Measurements from ENCODE around the gene COL5A2.

DNA sequence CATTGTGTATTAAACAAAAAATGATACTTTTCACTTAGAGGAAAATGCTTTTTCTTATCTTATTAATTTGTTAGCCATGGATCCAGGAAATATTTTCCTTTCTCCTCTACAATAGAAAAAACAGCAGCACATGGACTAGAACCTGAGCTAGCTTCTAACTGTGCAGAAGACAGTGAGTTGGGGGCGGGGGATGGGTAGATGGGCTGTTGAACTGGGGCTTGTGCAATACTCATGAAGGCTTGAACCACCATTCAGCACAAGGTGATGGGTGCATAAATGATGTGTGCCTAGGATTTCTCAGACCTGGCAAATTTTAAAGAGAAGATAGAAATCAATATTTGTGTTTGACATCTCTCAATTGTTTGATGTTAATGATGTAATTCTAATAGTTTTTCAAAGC is 42.0 kb downstream of the COL5A2 start:
- TF ChIP-seq, protein P1, sequence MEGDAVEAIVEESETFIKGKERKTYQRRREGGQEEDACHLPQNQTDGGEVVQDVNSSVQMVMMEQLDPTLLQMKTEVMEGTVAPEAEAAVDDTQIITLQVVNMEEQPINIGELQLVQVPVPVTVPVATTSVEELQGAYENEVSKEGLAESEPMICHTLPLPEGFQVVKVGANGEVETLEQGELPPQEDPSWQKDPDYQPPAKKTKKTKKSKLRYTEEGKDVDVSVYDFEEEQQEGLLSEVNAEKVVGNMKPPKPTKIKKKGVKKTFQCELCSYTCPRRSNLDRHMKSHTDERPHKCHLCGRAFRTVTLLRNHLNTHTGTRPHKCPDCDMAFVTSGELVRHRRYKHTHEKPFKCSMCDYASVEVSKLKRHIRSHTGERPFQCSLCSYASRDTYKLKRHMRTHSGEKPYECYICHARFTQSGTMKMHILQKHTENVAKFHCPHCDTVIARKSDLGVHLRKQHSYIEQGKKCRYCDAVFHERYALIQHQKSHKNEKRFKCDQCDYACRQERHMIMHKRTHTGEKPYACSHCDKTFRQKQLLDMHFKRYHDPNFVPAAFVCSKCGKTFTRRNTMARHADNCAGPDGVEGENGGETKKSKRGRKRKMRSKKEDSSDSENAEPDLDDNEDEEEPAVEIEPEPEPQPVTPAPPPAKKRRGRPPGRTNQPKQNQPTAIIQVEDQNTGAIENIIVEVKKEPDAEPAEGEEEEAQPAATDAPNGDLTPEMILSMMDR (IDR thresholded peaks at IDR 0.05), result no peak
- no peak for TF ChIP-seq POLR2AphosphoS5 (IDR thresholded peaks at IDR 0.05)
